Measurements from ENCODE around the gene CEP55.

- no peak for TF ChIP-seq EZH2 (IDR thresholded peaks at IDR 0.05; ENCODE audit: insufficient read depth, poor library complexity, severe bottlenecking)
- no peak for TF ChIP-seq EZH2phosphoT487 (IDR thresholded peaks at IDR 0.05; ENCODE audit: insufficient read depth, low read depth)
Observed at GRCh38 chr10:93505075-93505474, 8.7 kb downstream of the CEP55 start.
